GM19328 (cell line): Measurements from ENCODE around the gene MTUS2.

ENCODE experiments used
- ATAC-seq: cut with Tn5 transposase; IDR thresholded peaks from one replicate; pipeline ENCODE4 v1.9.1; 2021; ENCODE audit warnings: mild to moderate bottlenecking, moderate library complexity; ENCODE audit not compliant: unreplicated experiment

MTUS2 gene

GRCh38 chr13:29474991-29475390 is 654.9 kb downstream of the MTUS2 start:
- ATAC-seq: no peak

GRCh38 chr13:29476046-29476445 is 655.9 kb downstream of the MTUS2 start:
- ATAC-seq: no peak

GRCh38 chr13:29479716-29480492 is 659.8 kb downstream of the MTUS2 start:
- ATAC-seq: no peak

- ATAC-seq: no peak
Measured at GRCh38 chr13:29480893-29481525, 660.9 kb downstream of the MTUS2 start.

GRCh38 chr13:29481603-29482002 is 661.5 kb downstream of the MTUS2 start:
- no peak for ATAC-seq

- ATAC-seq: no peak
Measured at GRCh38 chr13:29482504-29482903, 662.4 kb downstream of the MTUS2 start.

- no peak for ATAC-seq
Measured at GRCh38 chr13:29483211-29483610, 663.1 kb downstream of the MTUS2 start.

GRCh38 chr13:29483623-29484022 is 663.5 kb downstream of the MTUS2 start:
- no peak for ATAC-seq

- ATAC-seq: no peak
Measured at GRCh38 chr13:29484236-29484635, 664.1 kb downstream of the MTUS2 start.

- no peak for ATAC-seq
Measured at GRCh38 chr13:29484796-29485195, 664.7 kb downstream of the MTUS2 start.

- no peak for ATAC-seq
Measured at GRCh38 chr13:29486551-29486950, 666.4 kb downstream of the MTUS2 start.

GRCh38 chr13:29487466-29488454 is 667.6 kb downstream of the MTUS2 start:
- no peak for ATAC-seq

- ATAC-seq: no peak
Measured at GRCh38 chr13:29489650-29490560, 669.8 kb downstream of the MTUS2 start.

GRCh38 chr13:29490561-29490885 is 670.4 kb downstream of the MTUS2 start:
- ATAC-seq: no peak

GRCh38 chr13:29491248-29491647 is 671.1 kb downstream of the MTUS2 start:
- no peak for ATAC-seq

- no peak for ATAC-seq
Measured at GRCh38 chr13:29493796-29494195, 673.7 kb downstream of the MTUS2 start.

GRCh38 chr13:29494520-29494919 is 674.4 kb downstream of the MTUS2 start:
- no peak for ATAC-seq

GRCh38 chr13:29496241-29496712 is 676.1 kb downstream of the MTUS2 start:
- peak; percentile 62 for ATAC-seq

GRCh38 chr13:29497137-29497654 is 677.1 kb downstream of the MTUS2 start:
- ATAC-seq: no peak

GRCh38 chr13:29498426-29499040 is 678.4 kb downstream of the MTUS2 start:
- ATAC-seq: no peak
